Keratinocyte (primary cell): ENCODE results near the gene MIA. TPM values are rescaled to one million over a fixed set of nuclear protein-coding genes. Genes with fewer than 3 reads are reported as not detected.

Experiments used
- DNase-seq: peaks from one replicate; pipeline ENCODE4 v3.0.0-alpha.2; 2011; ENCODE audit warnings: low read depth, missing footprints, low spot score
- FAIRE-seq: peaks from 2 replicates; lab custom pipeline; 2011; peaks lifted over from hg19 to GRCh38; lab: Jason Lieb, UNC
- H2AFZ ChIP-seq: 2 replicates; pipeline ENCODE4 v1.6.0; 2012; ENCODE audit warnings: low read length, control low read depth, inconsistent platforms; ENCODE audit not compliant: control insufficient read depth
- H3K27ac ChIP-seq: 2 replicates; pipeline ENCODE4 v1.5.1; 2011; ENCODE audit warnings: low read length; ENCODE audit not compliant: control insufficient read depth, insufficient read depth
- H3K27me3 ChIP-seq: 3 replicates; pipeline ENCODE4 v1.6.0; 2011; ENCODE audit warnings: low read length; ENCODE audit not compliant: control insufficient read depth, insufficient read depth; ENCODE audit errors: extremely low read depth
- H3K36me3 ChIP-seq, 2 experiments: 2 replicates in 1 of 2; 3 replicates in 1 of 2; pipeline ENCODE4 v1.5.1; 2011; ENCODE audit warnings: low read length in 2 of 2, mild to moderate bottlenecking in 1 of 2; ENCODE audit not compliant: control insufficient read depth in 2 of 2, insufficient read depth in 2 of 2; ENCODE audit errors: extremely low read depth in 1 of 2
- H3K4me1 ChIP-seq: 3 replicates; pipeline ENCODE4 v1.5.1; 2011; ENCODE audit warnings: low read length; ENCODE audit not compliant: control insufficient read depth, insufficient read depth; ENCODE audit errors: extremely low read depth
- H3K4me2 ChIP-seq: 3 replicates; pipeline ENCODE4 v1.6.0; 2011; ENCODE audit warnings: low read depth, low read length; ENCODE audit not compliant: control insufficient read depth, insufficient read depth; ENCODE audit errors: extremely low read depth
- H3K4me3 ChIP-seq, 3 experiments: fragments of 200-600 bp in 1 of 3; sonication (generic) in 1 of 3; 2 replicates in 2 of 3; 3 replicates in 1 of 3; pipeline ENCODE4 v1.5.1; 2011 to 2016; ENCODE audit warnings: low read length in 3 of 3, mild to moderate bottlenecking in 3 of 3, control low read depth in 2 of 3, inconsistent platforms in 1 of 3, low read depth in 1 of 3, mixed read lengths in 1 of 3, mixed run types in 1 of 3, moderate library complexity in 1 of 3; ENCODE audit not compliant: control insufficient read depth in 2 of 3, insufficient read depth in 2 of 3; ENCODE audit errors: extremely low read depth in 1 of 3
- H3K79me2 ChIP-seq: 2 replicates; pipeline ENCODE4 v1.6.0; 2012; ENCODE audit warnings: low read length; ENCODE audit not compliant: control insufficient read depth, insufficient read depth
- H3K9ac ChIP-seq: 3 replicates; pipeline ENCODE4 v1.6.0; 2011; ENCODE audit warnings: low read length; ENCODE audit not compliant: control insufficient read depth, insufficient read depth; ENCODE audit errors: extremely low read depth
- H3K9me1 ChIP-seq: 3 replicates; pipeline ENCODE4 v1.6.0; 2011; ENCODE audit warnings: low read length; ENCODE audit not compliant: control insufficient read depth, insufficient read depth; ENCODE audit errors: extremely low read depth
- H3K9me3 ChIP-seq: 2 replicates; pipeline ENCODE4 v1.5.1; 2012; ENCODE audit warnings: low read depth, low read length; ENCODE audit not compliant: control insufficient read depth
- H4K20me1 ChIP-seq: 3 replicates; pipeline ENCODE4 v1.6.0; 2011; ENCODE audit warnings: low read length; ENCODE audit not compliant: control insufficient read depth, insufficient read depth; ENCODE audit errors: extremely low read depth
- CTCF ChIP-seq, 3 experiments: IDR thresholded peaks in 1 of 3; conservative IDR thresholded peaks in 1 of 3; optimal IDR thresholded peaks in 1 of 3; 2 replicates in 2 of 3; 3 replicates in 1 of 3; pipeline versions ENCODE3 to v1.5.1; 2011; ENCODE audit warnings: low read length in 3 of 3, mild to moderate bottlenecking in 3 of 3, moderate library complexity in 2 of 3, control low read depth in 1 of 3, inconsistent platforms in 1 of 3; ENCODE audit not compliant: insufficient read depth in 2 of 3; ENCODE audit errors: extremely low read depth in 1 of 3
- EZH2 ChIP-seq: IDR thresholded peaks from one replicate; pipeline ENCODE4 v1.6.1; 2012; ENCODE audit warnings: inconsistent platforms, mild to moderate bottlenecking, low read length, moderate library complexity
- dilution Hi-C: fragments of 300-500 bp; cut with MboI; formaldehyde crosslinking; loops from one replicate; pipeline ENCODE4 v1.7.0; 2020; ENCODE audit warnings: low sequenced_read_pairs; ENCODE audit not compliant: extremely low pct_ligation_motif_present
- polyA plus RNA-seq, 5 experiments: library from polyadenylated mRNA; depleted of rRNA in 3 of 5; stranded (reverse) in 3 of 5; stranded (forward) in 1 of 5; unstranded in 1 of 5; fragments of >200 nt; gene quantifications; 1 replicate in 1 of 5; 2 replicates in 3 of 5; 3 replicates in 1 of 5; pipeline versions ENCODE4 v1.2.1 to v1.2.3, GENCODE V29; 2011 to 2012; ENCODE audit warnings: missing spikeins in 2 of 5, low read depth in 1 of 5, low replicate concordance in 1 of 5

Gene MIA
- polyA plus RNA-seq, 1 donor (not counting 4 experiments of a cell fraction or from before 2014, with no cell fraction given): 3.4 TPM

- Histone ChIP-seq H3K36me3 (peaks cover 34 to 50% of the 10 kb centered on the region in 2 experiments), H2AFZ (no peak overlapping the region), H3K4me2 (peak overlapping the region; percentile 69), H3K27ac (peak overlapping the region; percentile 3), H3K27me3 (no peaks in the 10 kb centered on the region), H3K9ac (peak overlapping the region; percentile 28), H3K4me3 (no peak overlapping the region), H3K79me2 (peaks cover 73% of the 10 kb centered on the region), H3K9me1 (peaks cover 10% of the 10 kb centered on the region), H4K20me1 (peaks cover 42% of the 10 kb centered on the region), H3K4me1 (peaks cover 63% of the 10 kb centered on the region), H3K9me3 (no peaks in the 10 kb centered on the region)
- dilution Hi-C loops: no loop called here
- DNase-seq (no peak), FAIRE-seq (no peak)
- TF ChIP-seq EZH2: no peak
- no peak for TF ChIP-seq CTCF (optimal IDR thresholded peaks at IDR 0.05 in 1 of 3, IDR thresholded peaks at IDR 0.05 in 1 of 3, conservative IDR thresholded peaks at IDR 0.05 in 1 of 3; ENCODE audit: extremely low read depth in 1 of 3, insufficient read depth in 2 of 3, low read length in 3 of 3)
These were observed 27.2 kb downstream of the MIA start for GRCh38 chr19:40802300-40803169.

GRCh38 chr19:40803170-40803856 lies 28.0 kb downstream of the MIA start:
- Histone ChIP-seq H3K27ac (no peak overlapping the region), H3K4me1 (peaks cover 57% of the 10 kb centered on the region), H3K9me1 (peaks cover 10% of the 10 kb centered on the region), H3K4me3 (no peak overlapping the region), H4K20me1 (peaks cover 42% of the 10 kb centered on the region), H3K36me3 (peaks cover 40 to 55% of the 10 kb centered on the region in 2 experiments), H3K27me3 (no peaks in the 10 kb centered on the region), H2AFZ (no peak overlapping the region), H3K9ac (peak overlapping the region; percentile 6), H3K9me3 (no peaks in the 10 kb centered on the region), H3K79me2 (peaks cover 73% of the 10 kb centered on the region), H3K4me2 (peak overlapping the region; percentile 69)
- dilution Hi-C loops: no loop called here
- FAIRE-seq: no peak
- no peak for DNase-seq
- TF ChIP-seq CTCF (optimal IDR thresholded peaks at IDR 0.05 in 1 of 3, IDR thresholded peaks at IDR 0.05 in 1 of 3, conservative IDR thresholded peaks at IDR 0.05 in 1 of 3; ENCODE audit: extremely low read depth in 1 of 3, insufficient read depth in 2 of 3, low read length in 3 of 3) (no peak), EZH2 (no peak)
